HG02610 (cell line): Measurements from ENCODE around the gene MYH15.
A peak's percentile ranks its signal among the peaks of the same experiment; 100 is the strongest.

Experiments used
- ATAC-seq: cut with Tn5 transposase; IDR thresholded peaks from one replicate; pipeline ENCODE4 v1.9.1; 2021; ENCODE audit warnings: mild to moderate bottlenecking, moderate library complexity; ENCODE audit not compliant: unreplicated experiment

The MYH15 gene

GRCh38 chr3:108511055-108511454 lies 659 bp upstream of the MYH15 start:
- no peak for ATAC-seq

- no peak for ATAC-seq
Observed at GRCh38 chr3:108509871-108510270, 525 bp downstream of the MYH15 start.

DNA sequence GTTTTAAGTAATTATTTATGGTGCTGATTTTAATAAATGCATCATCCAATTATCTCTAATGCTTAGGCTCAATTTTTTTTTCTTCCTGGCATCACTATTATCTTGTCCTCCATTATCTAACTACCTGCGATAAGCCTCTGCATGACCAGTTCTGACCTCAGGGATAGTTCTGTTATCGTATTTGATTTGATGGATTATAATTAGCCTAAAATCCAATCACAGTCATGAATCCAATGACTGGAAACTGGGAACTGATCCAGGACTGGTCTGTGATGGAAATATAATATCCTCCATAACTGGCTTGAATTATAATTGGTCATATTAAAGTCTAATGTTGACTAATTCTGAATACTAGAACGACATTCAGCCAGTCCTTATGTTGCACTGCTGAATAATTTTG lies 1.1 kb downstream of the MYH15 start:
- ATAC-seq: no peak

- no peak for ATAC-seq
Observed at GRCh38 chr3:108507902-108508301, 2.5 kb downstream of the MYH15 start.

- ATAC-seq: no peak
Observed at GRCh38 chr3:108505811-108506210, 4.6 kb downstream of the MYH15 start.

GRCh38 chr3:108503722-108504121 lies 6.7 kb downstream of the MYH15 start:
- no peak for ATAC-seq

DNA sequence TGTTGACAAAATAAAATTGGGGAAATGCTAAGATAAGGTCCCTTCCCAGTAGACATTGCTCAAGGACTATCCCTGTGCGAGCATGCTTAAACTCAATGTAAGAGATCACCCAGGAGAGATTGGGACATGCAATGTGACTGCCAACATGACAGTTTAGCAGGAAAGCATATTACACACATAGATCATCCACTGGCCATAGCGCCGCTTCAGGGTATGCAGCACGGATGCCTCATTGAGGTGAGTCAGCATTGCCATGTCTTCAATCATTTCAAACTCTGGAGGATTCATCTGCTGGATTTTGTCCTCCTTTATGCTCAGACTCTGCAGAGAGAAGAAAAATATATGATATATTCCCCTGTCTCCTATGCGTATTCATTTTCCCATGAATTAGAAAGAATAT lies 8.9 kb downstream of the MYH15 start:
- ATAC-seq: no peak

DNA sequence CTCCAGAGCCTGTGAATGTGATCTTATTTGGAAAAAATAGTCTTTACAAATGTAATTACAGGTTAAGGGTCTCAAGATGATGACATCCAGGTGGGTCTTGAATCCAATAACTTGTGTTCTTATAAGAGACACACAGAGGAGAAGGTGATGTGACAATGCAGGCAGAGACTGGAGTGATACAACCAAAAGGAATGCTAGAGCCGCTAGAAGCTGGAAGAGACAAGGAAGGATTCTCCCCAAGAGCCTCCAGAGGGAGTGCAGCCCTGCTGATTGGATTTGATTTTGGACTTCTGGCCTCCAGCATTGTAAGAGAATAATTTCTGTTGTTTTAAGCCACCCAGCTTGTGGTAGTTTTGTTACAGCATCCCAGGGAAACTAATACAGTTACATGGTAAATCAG lies 9.7 kb downstream of the MYH15 start:
- ATAC-seq: no peak

GRCh38 chr3:108497271-108497670 lies 13.1 kb downstream of the MYH15 start:
- no peak for ATAC-seq

DNA sequence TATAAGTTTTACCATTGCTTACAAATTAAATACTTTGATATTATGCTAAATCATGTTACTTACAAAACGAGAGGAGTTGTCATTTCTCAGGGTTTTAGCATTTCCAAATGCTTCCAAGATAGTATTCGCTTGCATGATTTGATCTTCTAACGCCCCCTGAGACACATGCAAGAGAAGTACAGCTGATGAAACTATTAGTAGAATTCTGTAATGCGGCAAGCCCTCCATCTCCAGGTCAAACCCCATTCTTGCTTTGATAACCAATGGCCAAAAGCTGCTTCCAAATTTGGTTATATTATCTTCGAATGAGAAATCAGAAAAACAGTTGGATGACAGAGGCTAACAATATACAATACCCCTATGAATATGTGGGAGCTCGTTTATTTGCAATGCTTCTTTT lies 14.7 kb downstream of the MYH15 start:
- no peak for ATAC-seq

GRCh38 chr3:108494906-108495531 lies 15.4 kb downstream of the MYH15 start:
- ATAC-seq: no peak

- no peak for ATAC-seq
Observed at GRCh38 chr3:108493862-108494261, 16.5 kb downstream of the MYH15 start.

DNA sequence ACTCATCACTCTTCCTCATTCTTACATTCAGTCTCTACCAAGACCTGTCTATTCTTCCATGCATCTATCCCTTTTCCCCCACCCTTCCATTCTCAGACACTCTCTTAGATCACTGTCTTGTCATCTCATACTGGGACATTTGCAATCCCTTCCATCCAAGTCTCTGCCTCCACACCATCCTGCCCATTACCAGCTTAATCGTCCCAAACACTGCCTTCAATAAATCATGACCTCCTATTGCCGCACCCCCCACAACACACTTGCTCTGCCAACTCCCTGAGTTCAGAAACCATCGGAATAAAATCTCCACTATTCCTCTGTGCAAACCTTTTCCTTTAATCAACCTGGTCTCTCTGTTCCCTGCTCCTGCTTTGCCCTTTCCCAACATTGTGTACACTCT lies 18.9 kb downstream of the MYH15 start:
- ATAC-seq: no peak

DNA sequence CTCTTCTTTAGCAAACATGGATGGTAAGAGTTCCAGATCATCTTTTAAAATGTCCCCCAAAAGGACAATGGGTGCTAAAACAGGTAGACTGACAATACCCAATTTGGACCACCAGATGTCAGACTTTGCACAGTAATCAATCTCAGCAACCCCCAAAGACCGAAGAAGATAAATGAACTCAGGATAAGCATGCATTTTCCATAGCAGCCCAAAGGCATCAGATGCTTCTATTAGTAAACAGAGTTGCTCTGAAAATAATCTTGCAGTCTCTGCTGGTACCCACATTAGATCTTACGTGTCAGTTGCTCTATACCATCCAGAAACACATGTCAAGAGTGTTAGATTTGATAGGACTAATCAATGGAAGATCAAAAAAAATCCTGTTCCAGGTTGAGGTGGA lies 20.6 kb downstream of the MYH15 start:
- ATAC-seq: peak; percentile 69

- no peak for ATAC-seq
Observed at GRCh38 chr3:108488631-108489030, 21.8 kb downstream of the MYH15 start.

GRCh38 chr3:108487439-108487838 lies 23.0 kb downstream of the MYH15 start:
- ATAC-seq: no peak

DNA sequence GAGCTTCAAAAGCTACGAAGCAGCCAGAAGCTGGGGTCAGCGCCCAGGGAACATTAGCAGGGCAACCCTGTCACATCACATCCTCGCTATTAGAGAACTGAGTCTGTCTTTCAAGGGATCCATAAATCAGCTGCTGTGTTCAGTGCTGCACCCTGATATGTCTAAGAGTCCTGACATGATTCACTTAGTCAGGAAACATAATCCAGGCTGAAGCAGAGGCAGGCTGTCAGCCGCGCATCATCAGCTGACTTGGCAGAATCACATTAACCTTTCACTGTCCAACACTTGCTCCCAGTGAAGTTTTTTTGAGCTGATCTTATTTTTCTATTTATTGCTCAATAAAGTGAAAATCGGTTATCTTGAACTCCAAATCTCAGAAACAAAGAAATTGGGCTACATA lies 23.5 kb downstream of the MYH15 start:
- no peak for ATAC-seq

DNA sequence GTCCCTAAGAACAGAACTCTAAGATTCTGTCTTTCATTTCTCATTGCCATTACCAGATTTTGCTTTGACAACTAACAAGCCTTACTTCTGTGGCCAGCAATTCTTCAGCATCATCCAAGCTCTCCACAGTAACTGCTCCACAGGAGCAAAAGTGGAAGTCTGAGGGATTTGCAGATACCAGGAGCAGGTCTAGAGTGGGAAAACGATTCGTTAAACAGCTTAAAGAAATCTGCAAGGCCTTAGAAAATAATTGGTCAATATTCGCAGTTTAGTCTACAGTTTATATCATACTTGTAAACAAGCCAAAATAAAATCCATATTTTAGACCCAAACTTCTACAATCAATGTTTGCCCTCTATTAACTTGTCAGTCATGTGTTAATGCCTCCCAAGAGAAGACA lies 24.1 kb downstream of the MYH15 start:
- no peak for ATAC-seq

DNA sequence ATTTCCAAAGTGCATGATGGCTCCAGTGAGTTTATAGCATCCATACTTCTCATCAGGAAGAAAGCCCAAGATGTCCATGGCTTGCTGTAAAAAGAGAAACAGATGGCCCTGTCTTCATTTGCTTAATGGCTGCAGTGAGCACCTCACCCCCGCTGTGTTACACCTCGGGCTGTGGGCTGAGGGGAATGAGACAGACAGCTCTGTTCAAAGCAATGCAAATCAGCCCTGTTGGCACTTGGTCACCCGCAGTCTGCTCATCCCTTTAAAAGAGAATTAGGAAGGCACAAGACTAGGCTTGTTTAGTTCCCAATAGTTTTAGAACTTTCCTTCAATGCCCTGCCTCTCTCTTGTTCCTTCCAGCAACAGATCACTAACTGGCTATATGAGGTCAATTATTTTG lies 25.2 kb downstream of the MYH15 start:
- peak; percentile 46 for ATAC-seq

DNA sequence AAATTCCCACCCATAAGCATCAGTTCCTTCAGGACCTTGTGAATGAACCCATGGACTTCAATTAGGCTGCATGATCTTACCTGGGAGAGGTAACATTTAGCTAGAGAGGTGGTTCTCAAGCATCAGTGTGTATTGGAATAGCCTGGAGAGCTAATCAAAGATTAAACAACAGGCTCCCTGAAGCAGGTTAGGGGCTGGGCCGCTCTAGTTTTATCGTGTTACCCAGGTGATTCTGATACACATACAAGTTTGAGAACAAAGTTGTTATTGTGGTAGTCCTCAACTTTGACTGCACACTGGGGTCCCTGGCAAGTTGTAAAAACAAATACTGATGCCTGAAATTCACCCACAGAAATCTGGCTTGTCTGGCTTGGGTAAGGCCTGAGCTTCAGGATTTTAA lies 31.2 kb downstream of the MYH15 start:
- no peak for ATAC-seq

GRCh38 chr3:108477511-108478147 lies 32.8 kb downstream of the MYH15 start:
- ATAC-seq: peak; percentile 63

DNA sequence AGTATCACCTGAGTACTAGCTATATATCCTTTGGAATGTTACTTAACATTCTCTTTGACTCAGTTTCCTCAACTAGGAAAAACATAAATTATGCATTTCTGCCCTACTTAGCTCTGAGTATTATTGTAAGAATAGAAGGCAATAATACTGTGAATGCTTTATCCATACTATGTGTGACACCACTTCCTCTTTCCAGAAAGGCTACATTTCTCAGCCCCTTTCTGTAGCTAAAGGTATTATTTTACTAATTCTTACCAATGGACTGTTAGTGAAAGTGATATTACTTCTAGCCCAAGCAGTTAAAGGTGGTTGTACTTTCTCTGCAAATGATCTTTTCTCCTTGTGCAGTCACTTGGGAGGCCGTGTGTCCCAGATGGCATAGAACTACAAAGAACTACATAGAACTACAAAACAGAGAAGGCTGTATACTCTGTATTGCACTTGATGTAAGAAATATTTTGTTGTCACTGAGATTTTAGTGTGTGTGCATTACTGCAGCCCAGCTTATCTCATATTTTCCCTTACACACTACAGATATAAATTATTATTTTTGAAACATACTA lies 35.1 kb downstream of the MYH15 start:
- ATAC-seq: peak; percentile 54

DNA sequence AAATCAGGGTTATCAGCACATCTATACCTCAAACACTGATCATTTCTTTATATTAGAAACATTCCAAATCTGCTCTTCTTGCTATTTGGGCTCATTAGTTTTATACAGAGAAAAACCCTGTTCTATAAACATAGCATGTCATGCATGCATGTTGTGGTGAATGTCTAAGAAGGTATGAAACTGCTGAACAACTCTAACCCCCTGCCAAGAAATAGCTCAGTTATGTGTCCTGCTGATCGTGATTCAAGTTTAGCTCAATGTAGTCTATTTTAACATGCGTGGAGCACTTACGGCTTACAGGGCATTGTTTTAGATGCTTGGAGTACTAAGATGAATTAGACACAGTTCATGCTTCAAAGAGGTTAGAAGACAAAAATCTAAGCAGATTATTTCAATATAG lies 35.8 kb downstream of the MYH15 start:
- ATAC-seq: no peak
